Renal cortex interstitium (tissue), 15 donors: ENCODE measurements around the gene KRT72. TPM values are rescaled to one million over a fixed set of nuclear protein-coding genes. Genes with fewer than 3 reads are reported as not detected.

Source experiments
- DNase-seq, 11 donors: peaks; one replicate each; pipeline ENCODE4 v3.0.0-alpha.2; 2013; ENCODE audit warnings: low read depth in 9 of 11, low spot score in 4 of 11; ENCODE audit errors: extremely low read depth in 1 of 11
- long read RNA-seq, 16 experiments: transcript quantifications; one replicate each; lab custom pipeline, GENCODE V29; 2026
- polyA plus RNA-seq, 3 donors: library from polyadenylated mRNA; unstranded; fragments of 120-200 nt; gene quantifications; one replicate each; pipeline ENCODE4 v1.2.1, GENCODE V29; 2013; ENCODE audit not compliant: insufficient read length in 3 of 3

KRT72 gene
- polyA plus RNA-seq, result under 1 TPM in 1 of 3 donors, not detected in 2; 0.12 TPM
- long read RNA-seq, donor 1, result 0 reads
- long read RNA-seq, donor 2, result 0 reads
- long read RNA-seq, donor 3, result 0 reads
- long read RNA-seq, donor 4, result 0 reads
- long read RNA-seq, donor 5, result 0 reads
- long read RNA-seq, donor 6, result 0 reads
- long read RNA-seq, donor 7, result 0 reads
- long read RNA-seq, donor 8, result 0 reads
- long read RNA-seq, donor 9, result 0 reads
- long read RNA-seq, donor 10, result 0 reads
- long read RNA-seq, donor 11, result 0 reads
- long read RNA-seq, donor 12, result 0 reads
- long read RNA-seq, donor 13, result 0 reads
- long read RNA-seq, donor 14, result 0 reads
- long read RNA-seq, donor 15, result 0 reads
- long read RNA-seq, donor 16, result 0 reads

- DNase-seq, result no peak
These were observed at the start of gene KRT72 for GRCh38 chr12:52600941-52601481. Gene KRT72, minus strand, starts transcription at chr12:52601463. Its CDS starts 11 bp downstream, at chr12:52601452.

- DNase-seq, result peak in 9 of 11 donors; percentile 5 to 39 (median 21)
These were observed 49.3 kb upstream of the KRT72 start for GRCh38 chr12:52650520-52651081.

GRCh38 chr12:52649066-52649465, 47.8 kb upstream of the KRT72 start:
- no peak for DNase-seq

- no peak for DNase-seq
These were observed 46.8 kb upstream of the KRT72 start for GRCh38 chr12:52648012-52648550.

- no peak for DNase-seq
These were observed 46.3 kb upstream of the KRT72 start for GRCh38 chr12:52647601-52648000.

- no peak for DNase-seq
These were observed 45.4 kb upstream of the KRT72 start for GRCh38 chr12:52646613-52647012.

- no peak for DNase-seq
These were observed 44.7 kb upstream of the KRT72 start for GRCh38 chr12:52645982-52646381.

GRCh38 chr12:52645120-52645761, 44.0 kb upstream of the KRT72 start:
- DNase-seq, result no peak

GRCh38 chr12:52644078-52644415, 42.8 kb upstream of the KRT72 start:
- DNase-seq, result no peak

- DNase-seq, result no peak
These were observed 42.2 kb upstream of the KRT72 start for GRCh38 chr12:52643233-52644077.

- DNase-seq, result no peak
These were observed 40.2 kb upstream of the KRT72 start for GRCh38 chr12:52641468-52641867.

- DNase-seq, result no peak
These were observed 36.0 kb upstream of the KRT72 start for GRCh38 chr12:52637299-52637698.

- DNase-seq, result no peak
These were observed 35.5 kb upstream of the KRT72 start for GRCh38 chr12:52636592-52637258.

GRCh38 chr12:52636189-52636588, 34.9 kb upstream of the KRT72 start:
- DNase-seq, result no peak

GRCh38 chr12:52634266-52635056, 33.2 kb upstream of the KRT72 start:
- DNase-seq, result no peak

GRCh38 chr12:52633383-52633782, 32.1 kb upstream of the KRT72 start:
- no peak for DNase-seq

GRCh38 chr12:52632656-52633055, 31.4 kb upstream of the KRT72 start:
- DNase-seq, result peak in 4 of 11 donors; percentile 3 to 20 (median 10)
